Right lobe of liver (tissue), 6 donors: ENCODE measurements around the gene LMTK2. TPM values are rescaled to one million over a fixed set of nuclear protein-coding genes. Genes with fewer than 3 reads are reported as not detected.

ENCODE experiments used
- ATAC-seq, 4 donors: fragments of 200-7000 bp; cut with Tn5 transposase; one replicate each; pipeline ENCODE4 v1.9.1; 2020; ENCODE audit warnings: mild to moderate bottlenecking in 4 of 4, moderate library complexity in 4 of 4
- DNase-seq, 3 donors: peaks; one replicate each; pipeline ENCODE4 v3.0.0-alpha.2; 2020
- H3K27ac ChIP-seq, 3 donors: fragments of 200-600 bp; one replicate each; pipeline ENCODE4 v1.8.0; 2022
- H3K27me3 ChIP-seq, 2 donors: fragments of 200-600 bp; one replicate each; pipeline ENCODE4 v1.8.0; 2022
- H3K36me3 ChIP-seq, 4 donors: fragments of 200-600 bp; sonication (generic) in 1 of 4; one replicate each; pipeline versions ENCODE4 v1.5.1 to v1.8.0; 2017 to 2022; ENCODE audit warnings: control low read depth in 1 of 4
- H3K4me1 ChIP-seq, 4 donors: fragments of 200-600 bp; sonication (generic) in 1 of 4; one replicate each; pipeline versions ENCODE4 v1.5.1 to v1.8.0; 2017 to 2022; ENCODE audit warnings: control low read depth in 1 of 4
- H3K4me3 ChIP-seq, 3 donors: fragments of 200-600 bp; one replicate each; pipeline ENCODE4 v1.8.0; 2022
- H3K9me3 ChIP-seq, 4 donors: fragments of 200-600 bp; sonication (generic) in 1 of 4; one replicate each; pipeline versions ENCODE4 v1.5.1 to v1.8.0; 2017 to 2022; ENCODE audit warnings: control low read depth in 1 of 4
- CTCF ChIP-seq, 4 donors: fragments of 200-600 bp in 3 of 4; fragments of 450-650 bp in 1 of 4; IDR thresholded peaks; one replicate each; pipeline versions ENCODE4 v1.5.1 to v1.8.0; 2016 to 2022; ENCODE audit warnings: antibody characterized with exemption in 4 of 4, mild to moderate bottlenecking in 2 of 4
- POLR2A ChIP-seq: fragments of 450-650 bp; IDR thresholded peaks from one replicate; pipeline ENCODE4 v1.6.1; 2017; ENCODE audit warnings: antibody characterized with exemption, mild to moderate bottlenecking
- WGBS: methylation state at CpG from one replicate; pipeline ENCODE4 v1.1.6; 2018; ENCODE audit warnings: low coverage, low lambda C conversion rate; ENCODE audit not compliant: insufficient coverage; ENCODE audit errors: missing lambda C conversion rate; 5-methylcytosine and 5-hydroxymethylcytosine counted together
- intact Hi-C, 2 donors: fragments of 100-400 bp; cut with DNase I; formaldehyde crosslinking; loops; one replicate each; pipeline versions ENCODE4 v1.11.2 to v1.14.1; 2022
- total RNA-seq, 6 experiments: library from RNA; depleted of rRNA in 2 of 6; stranded (reverse); fragments of >200 nt in 2 of 6; fragmentation: NEBNext Ultra II Directional in 3 of 6; extraction: Animal tissue kit (Norgen Biotek cat#: 25700) in 3 of 6; gene quantifications; one replicate each; pipeline versions ENCODE4 v1.1.0 to v1.2.4, GENCODE V29; 2016 to 2023
- donor health status: DM: no; HTN: yes; CAD: no.
- donor health status: DM: no; HTN: no; CAD: no.
- donor health status: DM: no; HTN: no; CAD: no.
- donor health status: DM: no; HTN: yes; CAD: no.
- donor health status: DM: no; HTN: yes; CAD: no.

Gene LMTK2
- total RNA-seq, 6 experiments from 2014 or later: 9.4 to 16.7 (median 13.9) TPM

- TF ChIP-seq CTCF (IDR thresholded peaks at IDR 0.05) (no peak), POLR2A (no peak)
- Histone ChIP-seq H3K27ac (no peak overlapping the region), H3K27me3 (no peaks in the 10 kb centered on the region), H3K4me3 (no peak overlapping the region), H3K4me1 (no peaks in the 10 kb centered on the region), H3K36me3 (peaks cover 0 to 35% (median 5%) of the 10 kb centered on the region in 4 donors), H3K9me3 (no peaks in the 10 kb centered on the region)
- ATAC-seq (peak in 1 of 4 donors; percentile 27), DNase-seq (no peak)
- intact Hi-C loops: no loop called here
- 86% methylated on average over 9 of the region's 22 CpGs for WGBS
Measured at GRCh38 chr7:98192781-98193457, 86.3 kb downstream of the LMTK2 start.

GRCh38 chr7:98193474-98194180, 87.0 kb downstream of the LMTK2 start:
- Histone ChIP-seq H3K4me1 (no peaks in the 10 kb centered on the region), H3K4me3 (no peak overlapping the region), H3K9me3 (no peaks in the 10 kb centered on the region), H3K27ac (no peak overlapping the region), H3K27me3 (no peaks in the 10 kb centered on the region), H3K36me3 (peaks cover 0 to 35% (median 5%) of the 10 kb centered on the region in 4 donors)
- no peak for TF ChIP-seq POLR2A
- no peak for TF ChIP-seq CTCF (IDR thresholded peaks at IDR 0.05)
- peak in 1 of 3 donors; percentile 31 for DNase-seq
- no peak for ATAC-seq
- intact Hi-C loops: no loop called here
- 96% methylated on average over 18 of the region's 37 CpGs for WGBS

GRCh38 chr7:98194186-98194585, 87.5 kb downstream of the LMTK2 start:
- Histone ChIP-seq H3K4me1 (no peaks in the 10 kb centered on the region), H3K27me3 (no peaks in the 10 kb centered on the region), H3K36me3 (peaks cover 0 to 35% (median 5%) of the 10 kb centered on the region in 4 donors), H3K9me3 (no peaks in the 10 kb centered on the region), H3K4me3 (no peak overlapping the region), H3K27ac (no peak overlapping the region)
- DNase-seq (no peak), ATAC-seq (no peak)
- no peak for TF ChIP-seq CTCF (IDR thresholded peaks at IDR 0.05)
- intact Hi-C loops: no loop called here
- WGBS: 98% methylated on average over 8 of the region's 28 CpGs

- 100% methylated on average over 5 of the region's 8 CpGs for WGBS
- no peaks in the 10 kb centered on the region for H3K27me3 ChIP-seq
- H3K9me3 ChIP-seq: no peaks in the 10 kb centered on the region
- DNase-seq (peak in 1 of 3 donors; percentile 27), ATAC-seq (no peak)
- intact Hi-C loops: no loop called here
- H3K4me1 ChIP-seq: no peaks in the 10 kb centered on the region
- no peak overlapping the region for H3K4me3 ChIP-seq
- H3K36me3 ChIP-seq: peaks cover 0 to 35% (median 5%) of the 10 kb centered on the region in 4 donors
- TF ChIP-seq CTCF (IDR thresholded peaks at IDR 0.05) (no peak), POLR2A (no peak)
- H3K27ac ChIP-seq: no peak overlapping the region
Measured at GRCh38 chr7:98194672-98195457, 88.2 kb downstream of the LMTK2 start.
